GM12878 (cell line): Measurements from ENCODE around the gene USO1. TPM values are rescaled to one million over a fixed set of nuclear protein-coding genes. Genes with fewer than 3 reads are reported as not detected.
A peak's percentile ranks its signal among the peaks of the same experiment; 100 is the strongest.

Experiments
- BACH1 ChIP-seq: fragments of 450-650 bp; IDR thresholded peaks from 2 replicates; pipeline ENCODE4 v1.6.1; 2017; ENCODE audit warnings: mild to moderate bottlenecking, borderline replicate concordance
- BHLHE40 ChIP-seq, 2 experiments: fragments of 450-650 bp in 1 of 2; IDR thresholded peaks; 2 replicates each; pipeline ENCODE4 v1.6.1; 2011 to 2017; ENCODE audit warnings: low read depth in 2 of 2, borderline replicate concordance in 1 of 2, improper control_type of control experiment in 1 of 2, low read length in 1 of 2, mild to moderate bottlenecking in 1 of 2
- CBX5 ChIP-seq: sonication (generic); IDR thresholded peaks from 2 replicates; pipeline ENCODE4 v1.6.1; 2016; ENCODE audit warnings: low read depth, moderate library complexity, mild to moderate bottlenecking, inconsistent platforms
- DPF2 ChIP-seq: fragments of 450-650 bp; IDR thresholded peaks from 2 replicates; pipeline ENCODE4 v1.6.1; 2017; ENCODE audit warnings: mild to moderate bottlenecking
- E4F1 ChIP-seq: fragments of 450-650 bp; IDR thresholded peaks from 2 replicates; pipeline ENCODE4 v1.6.1; 2018; ENCODE audit warnings: borderline replicate concordance, mild to moderate bottlenecking; ENCODE audit not compliant: partially characterized antibody
- EGR1 ChIP-seq, 2 experiments: IDR thresholded peaks; 1 replicate in 1 of 2; 2 replicates in 1 of 2; pipeline ENCODE4 v1.6.1; 2011 to 2012; ENCODE audit warnings: low read depth in 2 of 2, low read length in 2 of 2, borderline replicate concordance in 1 of 2, mild to moderate bottlenecking in 1 of 2, moderate library complexity in 1 of 2
- GATAD2B ChIP-seq: fragments of 450-650 bp; conservative IDR thresholded peaks from 2 replicates; pipeline ENCODE4 v1.6.1; 2017; ENCODE audit warnings: low read depth, mild to moderate bottlenecking, moderate library complexity
- IKZF1 ChIP-seq: fragments of 450-650 bp; conservative IDR thresholded peaks from 2 replicates; pipeline ENCODE4 v1.6.1; 2017; ENCODE audit warnings: antibody characterized with exemption, mild to moderate bottlenecking
- IKZF2 ChIP-seq, 2 experiments: fragments of 450-650 bp; IDR thresholded peaks; 2 replicates each; pipeline ENCODE4 v1.6.1; 2017; ENCODE audit warnings: mild to moderate bottlenecking in 2 of 2, moderate library complexity in 2 of 2
- LARP7 ChIP-seq: fragments of 450-650 bp; IDR thresholded peaks from 2 replicates; pipeline ENCODE4 v1.6.1; 2017; ENCODE audit warnings: mild to moderate bottlenecking
- MEF2B ChIP-seq: fragments of 450-650 bp; IDR thresholded peaks from 2 replicates; pipeline ENCODE4 v1.6.1; 2018; ENCODE audit warnings: mild to moderate bottlenecking, moderate library complexity; ENCODE audit not compliant: partially characterized antibody, poor library complexity, severe bottlenecking
- MLLT1 ChIP-seq: fragments of 450-650 bp; IDR thresholded peaks from 2 replicates; pipeline ENCODE4 v1.6.1; 2016; ENCODE audit warnings: mild to moderate bottlenecking
- NBN ChIP-seq: fragments of 450-650 bp; IDR thresholded peaks from 2 replicates; pipeline ENCODE4 v1.6.1; 2016
- NKRF ChIP-seq: fragments of 450-650 bp; conservative IDR thresholded peaks from 2 replicates; pipeline ENCODE4 v1.6.1; 2017; ENCODE audit warnings: mild to moderate bottlenecking, moderate library complexity
- PML ChIP-seq: IDR thresholded peaks from 2 replicates; pipeline ENCODE4 v1.6.1; 2012; ENCODE audit warnings: low read length, inconsistent platforms
- POLR2AphosphoS2 ChIP-seq: IDR thresholded peaks from 2 replicates; pipeline ENCODE4 v1.6.1; 2011; ENCODE audit warnings: low read depth, mild to moderate bottlenecking, low read length, improper control_type of control experiment, moderate library complexity
- POU2F2 ChIP-seq: IDR thresholded peaks from 3 replicates; pipeline ENCODE4 v1.6.1; 2011; ENCODE audit warnings: low read depth, mild to moderate bottlenecking, low read length, borderline replicate concordance
- RUNX3 ChIP-seq: IDR thresholded peaks from 2 replicates; pipeline ENCODE4 v1.6.1; 2012; ENCODE audit warnings: low read length, inconsistent platforms
- SIX5 ChIP-seq: IDR thresholded peaks from 2 replicates; pipeline ENCODE4 v1.6.1; 2011; ENCODE audit warnings: mild to moderate bottlenecking, low read depth, low read length, moderate library complexity; ENCODE audit not compliant: severe bottlenecking
- SMAD5 ChIP-seq: IDR thresholded peaks from 2 replicates; pipeline ENCODE4 v1.6.1; 2016; ENCODE audit warnings: antibody characterized with exemption, low read depth
- SP1 ChIP-seq: IDR thresholded peaks from one replicate; pipeline ENCODE4 v1.6.1; 2011; ENCODE audit warnings: low read depth, low read length
- SPI1 ChIP-seq: IDR thresholded peaks from 2 replicates; pipeline ENCODE4 v1.6.1; 2011; ENCODE audit warnings: low read depth, mild to moderate bottlenecking, low read length, moderate library complexity, borderline replicate concordance; ENCODE audit not compliant: insufficient read depth
- STAT1 ChIP-seq: fragments of 450-650 bp; conservative IDR thresholded peaks from 2 replicates; pipeline ENCODE4 v1.6.1; 2014; ENCODE audit warnings: antibody characterized with exemption, mild to moderate bottlenecking
- TCF3 ChIP-seq: IDR thresholded peaks from 2 replicates; pipeline ENCODE4 v1.6.1; 2012; ENCODE audit warnings: low read depth, mild to moderate bottlenecking, low read length, borderline replicate concordance; ENCODE audit not compliant: insufficient read depth
- YY1 ChIP-seq: IDR thresholded peaks from 2 replicates; pipeline ENCODE4 v1.6.1; 2011; ENCODE audit warnings: low read depth, mild to moderate bottlenecking, low read length
- polyA plus RNA-seq, 11 experiments: library from polyadenylated mRNA; depleted of rRNA in 4 of 11; unstranded in 6 of 11; stranded (reverse) in 5 of 11; fragments of >200 nt; fragmentation: Nextera tagmentation in 4 of 11; fragmentation: Illumina TruSeq in 1 of 11; extraction: Ambion mirVana in 4 of 11; extraction: Trizol in 1 of 11; gene quantifications; 1 replicate in 1 of 11; 2 replicates in 10 of 11; pipeline versions ENCODE4 v1.2.1 to v1.2.3, GENCODE V29; 2011 to 2016; ENCODE audit warnings: inconsistent platforms in 2 of 11, missing spikeins in 2 of 11, low read depth in 1 of 11
- total RNA-seq, 4 experiments: library from RNA; depleted of rRNA in 3 of 4; stranded (reverse); fragments of >200 nt in 3 of 4; fragmentation: Illumina TruSeq in 1 of 4; extraction: Trizol in 1 of 4; gene quantifications; 2 replicates each; pipeline versions ENCODE4 v1.2.1 to v1.2.3, GENCODE V29; 2013 to 2021

The USO1 gene
- total and polyA plus RNA-seq, 10 of the 15 experiments (the other 5 are each of a cell fraction or from before 2014, with no cell fraction given) = 19.4 to 79.7 (median 59.6) TPM

- no peak for TF ChIP-seq STAT1
- peak; percentile 47 to 56; a peak in 1 of 4 replicates for TF ChIP-seq IKZF2 (IDR thresholded peaks at IDR 0.05)
- peak; percentile 43 for TF ChIP-seq MEF2B
- no peak for TF ChIP-seq SIX5
- TF ChIP-seq E4F1 = peak; percentile 5
- no peak for TF ChIP-seq POLR2AphosphoS2
- TF ChIP-seq TCF3 = 0 out of 2 replicates have a peak, but pooled peaks have one; percentile 51
- 0 out of 2 replicates have a peak, but pooled peaks have one; percentile 15 for TF ChIP-seq NBN
- TF ChIP-seq BACH1 = peak; percentile 57
- TF ChIP-seq SP1 = peak; percentile 10
- TF ChIP-seq RUNX3 = peak; percentile 18; the same call in 1 of the 2 replicates
- TF ChIP-seq NKRF = peak; percentile 85
- peak; percentile 79; the same call in 1 of the 2 replicates for TF ChIP-seq CBX5
- no peak for TF ChIP-seq SPI1
- TF ChIP-seq EGR1 (IDR thresholded peaks at IDR 0.05; ENCODE audit: borderline replicate concordance in 1 of 2, low read depth in 2 of 2, low read length in 2 of 2) = peak in 1 of 2 experiments; percentile 88; a peak in 2 of 3 replicates
- TF ChIP-seq IKZF1 = peak; percentile 46; the same call in 1 of the 2 replicates
- peak; percentile 7 for TF ChIP-seq YY1
- peak; percentile 67 for TF ChIP-seq DPF2
- peak in 1 of 2 experiments; percentile 65; a peak in 2 of 4 replicates for TF ChIP-seq BHLHE40 (IDR thresholded peaks at IDR 0.05; ENCODE audit: borderline replicate concordance in 1 of 2, low read depth in 2 of 2, low read length in 1 of 2)
- 0 out of 2 replicates have a peak, but pooled peaks have one; percentile 51 for TF ChIP-seq MLLT1
- peak; percentile 59; the same call in 1 of the 2 replicates for TF ChIP-seq PML
- TF ChIP-seq SMAD5 = peak; percentile 52
- TF ChIP-seq POU2F2 = peak; percentile 12; the same call in 1 of the 3 replicates
- peak; percentile 77 for TF ChIP-seq LARP7
- peak; percentile 71; the same call in 1 of the 2 replicates for TF ChIP-seq GATAD2B
Observed at GRCh38 chr4:75724867-75725724, 719 bp downstream of the USO1 start (continued).
